ENCODE measurements around the gene FGFR4.
"Not testable (repeated sequence)": the region's sequence is repeated elsewhere in the genome, so short reads cannot be mapped to it uniquely, and the experiment has no call there.

Gene FGFR4

GRCh38 chr5:177086654-177087397 lies at the start of gene FGFR4:
Gene FGFR4 (plus strand): TSS chr5:177086915. CDS start chr5:177089603, 2,688 bp downstream.
- DNase-seq, result peak; percentile 56 to 60

- DNase-seq, result no peak
Observed at GRCh38 chr5:177036921-177037320, 49.8 kb upstream of the FGFR4 start.

DNA sequence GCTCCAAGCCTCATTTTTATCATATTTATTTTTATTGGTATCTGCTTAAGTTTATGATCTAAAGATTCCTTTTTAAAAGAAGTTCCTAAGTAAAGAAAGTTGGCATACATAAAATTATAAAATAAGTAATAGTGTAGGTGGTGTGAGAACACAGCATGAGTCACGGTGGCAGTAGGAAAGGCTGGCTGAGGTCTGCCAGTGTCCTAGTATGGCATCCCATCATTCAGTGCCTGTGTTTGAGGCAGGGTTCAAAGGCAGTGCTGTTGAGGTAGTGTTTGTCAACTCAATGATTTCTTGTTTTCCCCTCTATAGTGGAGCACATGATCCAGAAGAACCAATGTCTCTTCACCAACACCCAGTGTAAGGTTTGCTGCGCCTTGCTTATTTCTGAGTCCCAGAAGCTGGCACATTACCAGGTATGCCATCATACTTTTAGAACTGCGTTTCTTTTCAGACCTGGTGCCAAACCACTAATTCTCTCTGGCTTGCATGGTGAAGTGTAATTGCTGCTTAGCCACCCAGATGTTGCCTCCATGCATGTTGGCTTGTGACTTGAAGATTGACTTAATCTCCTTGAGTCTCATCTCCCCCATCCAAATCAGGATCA lies 45.8 kb upstream of the FGFR4 start:
- DNase-seq, result no peak

DNA sequence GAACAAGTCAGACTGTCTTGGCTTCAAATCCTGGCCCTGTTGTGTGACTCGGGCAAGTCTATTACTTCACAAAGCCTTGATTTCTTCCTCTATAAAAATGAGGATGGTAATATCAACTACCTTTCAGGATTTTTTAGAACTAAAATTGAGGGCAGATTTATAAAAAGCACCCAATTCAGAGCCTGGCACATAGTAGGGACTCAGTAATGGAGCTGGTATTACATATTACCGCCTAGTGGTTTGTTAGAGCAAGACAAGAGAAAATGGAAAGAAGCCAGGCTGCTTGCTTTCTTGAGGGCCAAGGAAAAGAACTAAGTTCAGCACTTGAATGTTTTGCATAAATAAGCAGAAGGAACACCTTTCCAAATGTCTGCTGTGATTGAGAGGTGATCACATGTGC lies 44.8 kb upstream of the FGFR4 start:
- no peak for DNase-seq

DNA sequence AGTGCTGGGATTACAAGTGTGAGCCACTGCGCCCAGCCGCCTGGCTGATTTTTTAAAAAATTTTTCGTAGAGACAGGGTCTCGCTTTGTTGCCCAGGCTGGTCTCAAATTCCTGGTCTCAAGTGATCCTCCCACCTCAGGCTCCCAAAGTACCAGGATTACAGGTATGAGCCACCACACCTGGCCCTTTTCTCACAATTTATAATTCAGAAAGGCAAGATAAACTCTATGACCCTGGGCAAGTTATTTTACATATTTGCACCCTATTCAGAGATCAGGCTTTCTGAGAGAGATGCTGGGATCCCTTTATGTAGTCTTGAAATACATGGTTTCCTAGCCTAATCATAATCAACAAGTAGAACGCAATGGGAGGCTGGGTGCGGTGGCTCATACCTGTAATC lies 43.6 kb upstream of the FGFR4 start:
- DNase-seq, result no peak

DNA sequence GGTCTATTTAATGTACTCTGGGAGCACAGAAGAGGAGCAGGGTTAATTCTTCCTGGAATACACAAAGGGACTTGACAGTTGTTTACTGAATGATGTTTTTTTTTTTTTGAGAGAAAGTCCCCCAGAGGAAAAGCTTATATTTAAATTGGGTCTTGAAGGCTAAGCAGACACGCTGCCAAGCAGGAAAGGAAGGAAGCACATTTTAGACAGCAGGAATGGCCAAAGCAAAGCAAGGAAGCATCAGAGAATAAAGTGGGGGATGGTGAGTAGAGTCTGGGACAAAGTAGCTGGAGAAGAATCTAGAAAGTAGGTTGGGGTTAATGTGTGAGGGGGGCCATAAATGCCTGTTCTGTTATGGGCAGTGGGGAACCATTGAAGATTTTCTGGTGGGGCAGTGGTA lies 42.8 kb upstream of the FGFR4 start:
- DNase-seq, result no peak

GRCh38 chr5:177044641-177045040 lies 42.1 kb upstream of the FGFR4 start:
- DNase-seq, result no peak

DNA sequence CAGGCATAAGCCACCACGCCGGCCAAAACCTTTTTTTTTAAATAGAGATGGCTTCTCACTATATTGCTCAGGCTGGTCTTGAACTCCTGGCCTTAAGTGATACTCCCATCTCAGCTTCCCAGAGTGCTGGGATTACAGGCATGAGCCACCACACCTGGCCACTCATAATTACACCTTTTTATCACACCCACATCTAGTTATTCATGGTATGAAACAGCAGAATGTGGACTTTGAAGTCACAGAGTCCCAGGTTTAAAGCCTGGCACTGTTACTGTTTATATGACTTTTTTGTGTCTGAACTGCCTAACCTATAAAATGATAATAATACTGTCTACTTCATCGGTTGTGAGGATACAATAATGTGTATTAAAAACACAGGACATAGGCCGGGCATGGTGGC lies 41.1 kb upstream of the FGFR4 start:
- DNase-seq, result no peak

DNA sequence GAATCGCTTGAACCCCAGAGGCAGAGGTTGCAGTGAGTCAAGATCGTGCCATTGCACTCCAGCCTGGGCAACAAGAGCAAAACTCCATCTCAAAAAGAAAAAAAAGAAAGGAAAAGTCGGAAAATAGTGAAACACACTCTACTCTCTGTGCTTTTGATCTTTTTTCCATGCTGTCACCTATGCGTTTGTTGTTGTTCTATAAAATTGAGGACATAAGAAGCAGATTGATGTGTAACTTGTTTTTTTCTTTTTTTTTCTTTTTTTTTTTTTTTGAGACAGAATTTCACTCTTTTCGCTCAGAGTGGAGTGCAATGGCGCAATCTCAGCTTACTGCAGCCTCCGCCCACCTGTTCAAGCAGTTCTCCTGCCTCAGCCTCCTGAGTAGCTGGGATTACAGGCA lies 38.2 kb upstream of the FGFR4 start:
- not testable (repeated sequence) for DNase-seq

- no peak for DNase-seq
Observed at GRCh38 chr5:177049285-177049684, 37.4 kb upstream of the FGFR4 start.

GRCh38 chr5:177064500-177065277 lies 22.0 kb upstream of the FGFR4 start:
- no peak for DNase-seq

GRCh38 chr5:177065491-177065890 lies 21.2 kb upstream of the FGFR4 start:
- no peak for DNase-seq

- no peak for DNase-seq
Observed at GRCh38 chr5:177066224-177066623, 20.5 kb upstream of the FGFR4 start.

GRCh38 chr5:177067503-177067902 lies 19.2 kb upstream of the FGFR4 start:
- DNase-seq, result no peak

DNA sequence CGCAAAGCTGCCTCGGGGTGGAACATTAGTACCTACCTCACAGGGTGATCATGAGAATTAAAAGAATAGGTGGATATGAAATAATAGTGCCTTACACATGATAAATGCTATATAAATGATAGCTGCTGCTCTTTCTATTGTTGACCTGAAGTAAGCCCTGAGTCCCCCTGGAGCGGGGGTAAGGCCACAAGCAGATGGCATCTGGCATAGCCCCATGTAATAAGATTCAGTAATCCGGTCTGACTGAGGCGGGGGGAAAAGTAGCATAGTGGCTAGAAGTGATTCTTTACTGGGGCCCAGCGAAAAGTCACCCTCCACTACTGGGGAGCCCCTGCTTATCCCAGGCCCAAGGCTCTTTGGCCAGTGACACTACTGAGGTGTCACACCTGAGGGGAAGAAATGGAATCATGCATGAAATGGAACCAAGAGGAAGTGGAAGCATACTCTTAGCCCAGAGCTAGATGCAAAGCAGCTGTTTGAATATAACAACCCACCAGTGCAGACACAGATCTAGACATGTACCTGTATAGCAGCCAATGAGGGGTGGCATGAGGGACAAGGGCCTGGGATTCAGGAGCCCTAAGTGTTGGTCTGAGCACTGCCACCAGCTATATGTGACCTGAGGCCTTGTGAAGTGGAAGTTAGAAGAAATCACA lies 16.1 kb upstream of the FGFR4 start:
- DNase-seq, result no peak

GRCh38 chr5:177071666-177072385 lies 14.9 kb upstream of the FGFR4 start:
- DNase-seq, result peak; percentile 64 to 75

- no peak for DNase-seq
Observed at GRCh38 chr5:177077335-177077734, 9.4 kb upstream of the FGFR4 start.

DNA sequence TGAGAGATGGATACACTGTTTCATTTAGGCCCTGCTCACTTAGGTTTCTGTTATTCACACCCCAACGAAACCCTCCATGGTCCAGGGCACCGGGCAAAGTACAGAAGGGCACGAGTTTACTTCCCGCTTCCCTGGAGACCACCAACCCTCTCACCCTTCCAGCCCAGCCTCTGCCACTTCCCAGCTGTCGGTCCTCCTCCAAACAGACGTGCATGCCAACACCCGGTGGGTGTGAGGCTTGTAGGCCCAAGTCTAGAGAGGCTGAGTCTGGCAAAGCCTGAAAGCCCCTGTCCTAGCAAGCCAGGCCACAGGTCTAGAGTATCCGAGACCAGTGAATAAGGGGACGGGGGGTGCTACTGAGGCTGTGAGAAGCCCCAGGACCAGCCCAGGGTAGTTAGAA lies 7.1 kb upstream of the FGFR4 start:
- no peak for DNase-seq

DNA sequence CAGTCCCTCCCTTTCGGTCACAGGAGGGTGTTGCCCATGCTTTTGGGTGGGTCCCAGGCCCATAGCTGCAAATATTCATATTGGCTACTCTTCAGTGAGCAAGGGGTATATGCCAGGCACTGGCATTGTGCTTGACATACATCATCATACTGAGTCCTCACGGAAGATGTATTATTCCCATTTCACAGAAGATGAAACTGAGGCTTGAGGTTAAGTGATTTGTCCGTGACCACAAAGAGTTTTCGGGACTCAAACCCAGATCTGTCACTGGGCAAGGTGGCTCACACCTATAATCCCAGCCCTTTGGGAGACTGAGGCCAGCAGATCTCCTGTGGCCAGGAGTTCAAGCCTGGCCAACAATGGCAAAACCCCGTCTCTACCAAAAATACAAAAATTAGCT lies 6.5 kb upstream of the FGFR4 start:
- DNase-seq, result no peak

- no peak for DNase-seq
Observed at GRCh38 chr5:177081859-177082258, 4.9 kb upstream of the FGFR4 start.

DNA sequence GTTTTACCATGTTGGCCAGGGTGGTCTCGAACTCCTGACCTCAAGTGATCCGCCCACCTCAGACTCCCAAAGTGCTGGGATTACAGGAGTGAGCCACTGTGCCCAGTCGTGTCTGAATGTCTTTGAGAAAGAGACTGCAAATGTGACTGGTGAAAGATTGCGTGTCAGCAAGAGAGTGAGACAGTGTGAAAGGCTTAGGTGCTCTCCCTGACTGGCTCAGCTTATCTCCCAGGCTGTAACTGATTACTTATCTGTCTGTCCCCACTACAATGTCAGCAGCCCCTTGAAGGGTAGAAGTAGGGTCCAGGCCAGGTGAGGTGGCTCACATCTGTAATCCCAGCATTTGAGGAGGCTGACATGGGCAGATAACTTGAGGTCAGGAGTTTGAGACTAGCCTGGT lies 3.4 kb upstream of the FGFR4 start:
- DNase-seq, result no peak

GRCh38 chr5:177084175-177084574 lies 2.5 kb upstream of the FGFR4 start:
- no peak for DNase-seq

All from activated CD4-positive, alpha-beta T cell treated with anti-CD3 and anti-CD28 coated beads, Interleukin-2, amount 50 U/mL, for 48 hours (primary cell).